Choroid plexus epithelial cell (primary cell): ENCODE data around the gene TSPAN32.

Experiments used
- DNase-seq: peaks from one replicate; pipeline ENCODE4 v3.0.0-alpha.2; 2010; ENCODE audit warnings: low read depth
- H3K4me3 ChIP-seq: 2 replicates; pipeline ENCODE4 v1.5.1; 2011; ENCODE audit warnings: low read depth, mild to moderate bottlenecking, control low read depth, low read length, moderate library complexity
- CTCF ChIP-seq: conservative IDR thresholded peaks from 2 replicates; pipeline ENCODE4 v1.5.1; 2011; ENCODE audit warnings: low read depth, mild to moderate bottlenecking, control low read depth, inconsistent platforms, low read length, moderate library complexity

TSPAN32 gene

GRCh38 chr11:2293984-2294925 is 7.6 kb upstream of the TSPAN32 start:
- no peak for TF ChIP-seq CTCF
- DNase-seq = no peak
- no peak overlapping the region for H3K4me3 ChIP-seq

- H3K4me3 ChIP-seq = no peak overlapping the region
- no peak for TF ChIP-seq CTCF
- DNase-seq = no peak
These were observed 6.9 kb upstream of the TSPAN32 start for GRCh38 chr11:2294926-2295290.

- no peak for DNase-seq
- no peak overlapping the region for H3K4me3 ChIP-seq
- no peak for TF ChIP-seq CTCF
These were observed 5.6 kb upstream of the TSPAN32 start for GRCh38 chr11:2295971-2296912.

GRCh38 chr11:2296913-2297622 is 4.7 kb upstream of the TSPAN32 start:
- no peak overlapping the region for H3K4me3 ChIP-seq
- no peak for DNase-seq
- TF ChIP-seq CTCF = no peak

GRCh38 chr11:2297623-2298030 is 4.2 kb upstream of the TSPAN32 start:
- DNase-seq = no peak
- no peak overlapping the region for H3K4me3 ChIP-seq
- no peak for TF ChIP-seq CTCF

GRCh38 chr11:2298131-2298794 is 3.5 kb upstream of the TSPAN32 start:
- H3K4me3 ChIP-seq = no peak overlapping the region
- TF ChIP-seq CTCF = no peak
- DNase-seq = no peak
